CD14-positive monocyte (primary cell): Measurements from ENCODE around the gene CPED1. TPM values are rescaled to one million over a fixed set of nuclear protein-coding genes. Genes with fewer than 3 reads are reported as not detected.
A peak's percentile ranks its signal among the peaks of the same experiment; 100 is the strongest.

ENCODE experiments used
- DNase-seq, 3 donors: peaks; one replicate each; pipeline ENCODE4 v3.0.0-alpha.2; 2011 to 2022
- H2AFZ ChIP-seq: 2 replicates; pipeline ENCODE4 v1.6.0; 2012; ENCODE audit warnings: mild to moderate bottlenecking, low read depth, low read length, inconsistent platforms; ENCODE audit not compliant: insufficient read depth, poor library complexity, severe bottlenecking
- H3K27ac ChIP-seq, 2 donors: 1 replicate in 1 of 2; 2 replicates in 1 of 2; pipeline ENCODE4 v1.5.1; 2012 to 2013; ENCODE audit warnings: low read length in 2 of 2, control low read depth in 1 of 2, inconsistent platforms in 1 of 2, low read depth in 1 of 2, mild to moderate bottlenecking in 1 of 2
- H3K27me3 ChIP-seq, 2 donors: one replicate each; pipeline versions ENCODE4 v1.6.0 to v1.6.1; 2011 to 2013; ENCODE audit warnings: low read length in 2 of 2; ENCODE audit not compliant: control insufficient read depth in 2 of 2, insufficient read depth in 2 of 2
- H3K36me3 ChIP-seq, 2 donors: replicated peaks in 1 of 2; 1 replicate in 1 of 2; 2 replicates in 1 of 2; pipeline versions ENCODE4 v1.5.1 to v1.6.1; 2012 to 2013; ENCODE audit warnings: low read length in 2 of 2, control low read depth in 1 of 2, inconsistent platforms in 1 of 2, mild to moderate bottlenecking in 1 of 2; ENCODE audit not compliant: insufficient read depth in 2 of 2, control insufficient read depth in 1 of 2
- H3K4me1 ChIP-seq, 2 donors: 1 replicate in 1 of 2; 2 replicates in 1 of 2; pipeline versions ENCODE4 v1.5.1 to v1.6.1; 2012 to 2013; ENCODE audit warnings: low read length in 2 of 2, control low read depth in 1 of 2, inconsistent platforms in 1 of 2, mild to moderate bottlenecking in 1 of 2, moderate library complexity in 1 of 2; ENCODE audit not compliant: insufficient read depth in 2 of 2, control insufficient read depth in 1 of 2
- H3K4me2 ChIP-seq: replicated peaks from 2 replicates; pipeline ENCODE3; 2012; ENCODE audit warnings: low read length, moderate library complexity, mild to moderate bottlenecking; ENCODE audit not compliant: poor library complexity, severe bottlenecking; ENCODE audit errors: extremely low read depth
- H3K4me3 ChIP-seq, 3 experiments: fragments of 200-600 bp in 1 of 3; sonication (generic) in 1 of 3; replicated peaks in 1 of 3; 1 replicate in 2 of 3; 2 replicates in 1 of 3; pipeline ENCODE4 v1.5.1; 2011 to 2013; ENCODE audit warnings: low read length in 3 of 3, mild to moderate bottlenecking in 3 of 3, control low read depth in 2 of 3, low read depth in 2 of 3, inconsistent platforms in 1 of 3, moderate library complexity in 1 of 3
- H3K79me2 ChIP-seq: 2 replicates; pipeline ENCODE4 v1.6.0; 2012; ENCODE audit warnings: mild to moderate bottlenecking, control low read depth, inconsistent platforms, low read length, moderate library complexity; ENCODE audit not compliant: insufficient read depth
- H3K9ac ChIP-seq: 2 replicates; pipeline ENCODE4 v1.6.0; 2017; ENCODE audit warnings: low read length, mild to moderate bottlenecking; ENCODE audit not compliant: insufficient read depth, poor library complexity, severe bottlenecking
- H3K9me3 ChIP-seq, 2 donors: replicated peaks in 1 of 2; 1 replicate in 1 of 2; 2 replicates in 1 of 2; pipeline versions ENCODE4 v1.5.1 to v1.6.1; 2012 to 2013; ENCODE audit warnings: low read length in 2 of 2, control low read depth in 1 of 2; ENCODE audit not compliant: control insufficient read depth in 1 of 2, insufficient read depth in 1 of 2
- H4K20me1 ChIP-seq: 2 replicates; pipeline ENCODE4 v1.6.0; 2012; ENCODE audit warnings: mild to moderate bottlenecking, low read length, control low read depth, moderate library complexity; ENCODE audit not compliant: insufficient read depth
- H3K27ac Mint-ChIP-seq, 7 donors: one replicate each; pipeline ENCODE4 v1.8.0; 2020; ENCODE audit warnings: mild to moderate bottlenecking in 7 of 7, mixed read lengths in 7 of 7, moderate library complexity in 6 of 7, inconsistent platforms in 2 of 7
- H3K27me3 Mint-ChIP-seq, 3 donors: one replicate each; pipeline ENCODE4 v1.8.0; 2021 to 2022; ENCODE audit warnings: low read depth in 3 of 3, mild to moderate bottlenecking in 3 of 3, mixed read lengths in 3 of 3, moderate library complexity in 3 of 3, inconsistent platforms in 1 of 3
- H3K36me3 Mint-ChIP-seq, 2 donors: one replicate each; pipeline ENCODE4 v1.8.0; 2020; ENCODE audit warnings: mixed read lengths in 2 of 2, inconsistent platforms in 1 of 2, mild to moderate bottlenecking in 1 of 2
- H3K4me1 Mint-ChIP-seq: one replicate; pipeline ENCODE4 v1.8.0; 2020; ENCODE audit warnings: mild to moderate bottlenecking, mixed read lengths
- H3K4me3 Mint-ChIP-seq, 2 donors: one replicate each; pipeline ENCODE4 v1.8.0; 2020; ENCODE audit warnings: mild to moderate bottlenecking in 2 of 2, mixed read lengths in 2 of 2, moderate library complexity in 1 of 2
- H3K9me3 Mint-ChIP-seq, 7 donors: one replicate each; pipeline ENCODE4 v1.8.0; 2020 to 2022; ENCODE audit warnings: mixed read lengths in 7 of 7, mild to moderate bottlenecking in 6 of 7, moderate library complexity in 6 of 7, inconsistent platforms in 2 of 7
- CTCF ChIP-seq: fragments of 200-600 bp; IDR thresholded peaks from one replicate; pipeline ENCODE4 v1.8.0; 2022; ENCODE audit warnings: antibody characterized with exemption, mild to moderate bottlenecking
- WGBS: methylation state at CpG from one replicate; pipeline ENCODE4 v1.1.5; 2013; ENCODE audit warnings: missing lambda C conversion rate; ENCODE audit not compliant: insufficient coverage; 5-methylcytosine and 5-hydroxymethylcytosine counted together
- intact Hi-C, 2 donors: fragments of 100-400 bp; cut with micrococcal nuclease; formaldehyde crosslinking; loops; one replicate each; pipeline versions ENCODE4 v1.15.0 to v1.15.1; 2023
- polyA plus RNA-seq, 3 donors: library from polyadenylated mRNA; depleted of rRNA in 1 of 3; unstranded in 2 of 3; stranded (reverse) in 1 of 3; fragments of 300-500 nt in 2 of 3; fragments of >200 nt in 1 of 3; fragmentation: Illumina TruSeq in 2 of 3; gene quantifications; 1 replicate in 2 of 3; 2 replicates in 1 of 3; pipeline ENCODE4 v1.2.3, GENCODE V29; 2012 to 2021

Gene CPED1
- polyA plus RNA-seq, 3 donors = 9.8 to 30.0 (median 20.4) TPM

- no peak for TF ChIP-seq CTCF
- Mint-ChIP-seq H3K36me3 (no peaks in the 10 kb centered on the region), H3K4me1 (peaks cover 7% of the 10 kb centered on the region), H3K9me3 (peaks cover 3 to 8% (median 6%) of the 10 kb centered on the region in 7 donors), H3K27me3 (peaks cover 0 to 3% (median 0%) of the 10 kb centered on the region in 3 donors), H3K27ac (no peak overlapping the region), H3K4me3 (no peak overlapping the region)
- no peak overlapping the region for H3K27ac ChIP-seq
- no peak overlapping the region for H3K4me2 ChIP-seq
- no peaks in the 10 kb centered on the region for H3K79me2 ChIP-seq
- peaks cover 5 to 8% of the 10 kb centered on the region in 2 donors for H3K4me1 ChIP-seq
- intact Hi-C loops = no loop called here
- peaks cover 0 to 3% of the 10 kb centered on the region in 2 donors for H3K9me3 ChIP-seq
- no peaks in the 10 kb centered on the region for H3K27me3 ChIP-seq
- H3K9ac ChIP-seq = no peak overlapping the region
- H2AFZ ChIP-seq = no peak overlapping the region
- H3K36me3 ChIP-seq = no peaks in the 10 kb centered on the region
- no peak overlapping the region for H3K4me3 ChIP-seq
- no peaks in the 10 kb centered on the region for H4K20me1 ChIP-seq
- DNase-seq = peak; percentile 8 to 25 (median 19)
Observed at GRCh38 chr7:121187676-121188075, 199.2 kb downstream of the CPED1 start.

- no peaks in the 10 kb centered on the region for H3K79me2 ChIP-seq
- Mint-ChIP-seq H3K4me3 (no peak overlapping the region), H3K4me1 (no peaks in the 10 kb centered on the region), H3K27ac (no peak overlapping the region), H3K27me3 (peaks cover 0 to 3% (median 2%) of the 10 kb centered on the region in 3 donors), H3K9me3 (peaks cover 3 to 8% (median 6%) of the 10 kb centered on the region in 7 donors), H3K36me3 (no peaks in the 10 kb centered on the region)
- H3K36me3 ChIP-seq = no peaks in the 10 kb centered on the region
- H3K4me2 ChIP-seq = no peak overlapping the region
- no peak overlapping the region for H3K9ac ChIP-seq
- no peak overlapping the region for H2AFZ ChIP-seq
- no peaks in the 10 kb centered on the region for H3K27me3 ChIP-seq
- no peak for DNase-seq
- H3K4me1 ChIP-seq = no peaks in the 10 kb centered on the region
- H3K9me3 ChIP-seq = peaks cover 0 to 3% of the 10 kb centered on the region in 2 donors
- WGBS = no CpG with 5 or more reads among the region's 3 CpGs
- intact Hi-C loops = no loop called here
- H4K20me1 ChIP-seq = no peaks in the 10 kb centered on the region
- H3K27ac ChIP-seq = no peak overlapping the region
- no peak for TF ChIP-seq CTCF
- no peak overlapping the region for H3K4me3 ChIP-seq
Observed at GRCh38 chr7:121192834-121193233, 204.3 kb downstream of the CPED1 start.
